Liver (tissue), 9 donors: ENCODE results near the gene ERC1. TPM values are rescaled to one million over a fixed set of nuclear protein-coding genes. Genes with fewer than 3 reads are reported as not detected.

ENCODE experiments used
- DNase-seq: peaks from one replicate; pipeline ENCODE4 v3.0.0-alpha.2; 2017; ENCODE audit warnings: low spot score
- H3K27ac ChIP-seq, 2 donors: one replicate each; pipeline ENCODE4 v1.7.0; 2013; ENCODE audit warnings: inconsistent platforms in 2 of 2, low read length in 2 of 2, control low read depth in 1 of 2, low read depth in 1 of 2, mild to moderate bottlenecking in 1 of 2
- H3K27me3 ChIP-seq, 4 donors: one replicate each; pipeline versions ENCODE4 v1.6.1 to v1.7.0; 2013; ENCODE audit warnings: low read length in 3 of 4, inconsistent platforms in 1 of 4, mild to moderate bottlenecking in 1 of 4, moderate library complexity in 1 of 4; ENCODE audit not compliant: control insufficient read depth in 4 of 4, insufficient read depth in 4 of 4
- H3K36me3 ChIP-seq, 4 donors: one replicate each; pipeline versions ENCODE4 v1.6.1 to v1.7.0; 2013; ENCODE audit warnings: low read length in 3 of 4, mild to moderate bottlenecking in 3 of 4, low read depth in 1 of 4, moderate library complexity in 1 of 4; ENCODE audit not compliant: control insufficient read depth in 4 of 4, insufficient read depth in 3 of 4
- H3K4me1 ChIP-seq, 4 donors: one replicate each; pipeline versions ENCODE4 v1.6.1 to v1.7.0; 2013; ENCODE audit warnings: low read length in 3 of 4, mild to moderate bottlenecking in 3 of 4, moderate library complexity in 1 of 4; ENCODE audit not compliant: control insufficient read depth in 4 of 4, insufficient read depth in 4 of 4
- H3K4me3 ChIP-seq, 3 donors: one replicate each; pipeline versions ENCODE4 v1.6.1 to v1.7.0; 2013; ENCODE audit warnings: low read length in 3 of 3, control low read depth in 1 of 3, low read depth in 1 of 3, mild to moderate bottlenecking in 1 of 3
- H3K9ac ChIP-seq, 2 donors: one replicate each; pipeline ENCODE4 v1.7.0; 2013; ENCODE audit warnings: low read length in 2 of 2, mild to moderate bottlenecking in 2 of 2, moderate library complexity in 2 of 2, control low read depth in 1 of 2, low read depth in 1 of 2
- H3K9me3 ChIP-seq, 4 donors: one replicate each; pipeline versions ENCODE4 v1.6.1 to v1.7.0; 2013; ENCODE audit warnings: low read length in 3 of 4; ENCODE audit not compliant: control insufficient read depth in 4 of 4
- EGR1 ChIP-seq, 2 donors: IDR thresholded peaks; 2 replicates each; pipeline ENCODE4 v1.6.1; 2016 to 2018; ENCODE audit warnings: antibody characterized with exemption in 2 of 2, low read depth in 2 of 2
- FOXA1 ChIP-seq: IDR thresholded peaks from 2 replicates; pipeline ENCODE4 v1.6.1; 2016; ENCODE audit warnings: antibody characterized with exemption
- GABPA ChIP-seq, 2 donors: IDR thresholded peaks in 1 of 2; conservative IDR thresholded peaks in 1 of 2; 2 replicates each; pipeline ENCODE4 v1.6.1; 2016; ENCODE audit warnings: antibody characterized with exemption in 2 of 2, mild to moderate bottlenecking in 1 of 2, moderate library complexity in 1 of 2
- HNF4A ChIP-seq, 2 donors: conservative IDR thresholded peaks; 2 replicates each; pipeline ENCODE4 v1.6.1; 2016; ENCODE audit warnings: antibody characterized with exemption in 2 of 2, mild to moderate bottlenecking in 2 of 2
- HNF4G ChIP-seq: IDR thresholded peaks from 2 replicates; pipeline ENCODE4 v1.6.1; 2016; ENCODE audit warnings: antibody characterized with exemption
- JUND ChIP-seq, 2 donors: IDR thresholded peaks; 2 replicates each; pipeline ENCODE4 v1.6.1; 2016; ENCODE audit warnings: antibody characterized with exemption in 2 of 2
- MAX ChIP-seq: IDR thresholded peaks from 2 replicates; pipeline ENCODE4 v1.6.1; 2016; ENCODE audit warnings: antibody characterized with exemption
- NR2F2 ChIP-seq: IDR thresholded peaks from 2 replicates; pipeline ENCODE4 v1.6.1; 2016; ENCODE audit warnings: antibody characterized with exemption
- RAD21 ChIP-seq, 2 donors: IDR thresholded peaks; 2 replicates each; pipeline ENCODE4 v1.6.1; 2016; ENCODE audit warnings: antibody characterized with exemption in 2 of 2, mild to moderate bottlenecking in 2 of 2
- SP1 ChIP-seq: IDR thresholded peaks from 2 replicates; pipeline ENCODE4 v1.6.1; 2018; ENCODE audit warnings: antibody characterized with exemption, mild to moderate bottlenecking
- TAF1 ChIP-seq: conservative IDR thresholded peaks from 2 replicates; pipeline ENCODE4 v1.6.1; 2016; ENCODE audit warnings: antibody characterized with exemption, mild to moderate bottlenecking
- YY1 ChIP-seq: IDR thresholded peaks from 2 replicates; pipeline ENCODE4 v1.6.1; 2016; ENCODE audit warnings: antibody characterized with exemption, mild to moderate bottlenecking
- ZBTB33 ChIP-seq: IDR thresholded peaks from 2 replicates; pipeline ENCODE4 v1.6.1; 2016; ENCODE audit warnings: antibody characterized with exemption
- WGBS: extraction: QIAGEN DNeasy Blood & Tissue Kit; methylation state at CpG from one replicate; pipeline ENCODE4 v1.1.7; 2013; 5-methylcytosine and 5-hydroxymethylcytosine counted together
- polyA plus RNA-seq, 2 donors: library from polyadenylated mRNA; stranded (reverse) in 1 of 2; unstranded in 1 of 2; fragments of 200-250 nt in 1 of 2; fragments of >200 nt in 1 of 2; fragmentation: Nextera tagmentation in 1 of 2; extraction: Ambion mirVana in 1 of 2; gene quantifications; one replicate each; pipeline versions ENCODE4 v1.2.1 to v1.2.3, GENCODE V29; 2013 to 2015
- total RNA-seq, 2 donors: library from RNA; depleted of rRNA; stranded (reverse); fragments of >200 nt; gene quantifications; one replicate each; pipeline ENCODE4 v1.2.3, GENCODE V29; 2014
- TF ChIP-seq, protein P1 (sequence below): IDR thresholded peaks from 2 replicates; pipeline ENCODE4 v1.6.1; 2016; ENCODE audit warnings: antibody characterized with exemption
- TF ChIP-seq, protein P2 (sequence below): fragments of 150-350 bp; IDR thresholded peaks from 2 replicates; pipeline ENCODE4 v1.5.1; 2017; ENCODE audit warnings: improper control_type of control experiment, low read depth, low read length; ENCODE audit not compliant: missing input control
- donor health status: healthy.
- donor health status: healthy.
- donor health status: healthy.
- donor health status: healthy.
- donor health status: healthy.

Gene ERC1
- total and polyA plus RNA-seq, 4 donors, result 6.2 to 50.2 (median 10.3) TPM

DNA sequence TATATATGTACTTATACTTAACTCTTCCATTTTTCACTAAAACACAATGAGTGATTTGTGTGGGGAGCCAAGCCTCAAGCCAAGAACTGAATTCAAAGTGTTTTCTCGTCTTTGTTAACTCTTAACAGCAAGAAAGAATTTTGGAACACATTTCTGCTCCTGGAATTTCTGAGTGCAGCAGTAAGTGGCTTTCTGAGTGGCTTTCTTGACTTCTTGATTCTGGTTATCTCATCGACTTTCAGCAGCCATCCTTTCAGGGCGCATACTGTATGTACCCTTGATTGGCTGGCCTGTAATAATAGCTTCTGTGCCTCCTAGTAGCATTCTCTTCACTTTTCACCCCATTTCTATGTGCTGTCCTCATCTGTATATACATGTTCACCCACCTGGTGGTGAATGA is 446.0 kb downstream of the ERC1 start:
- Histone ChIP-seq H3K9me3 (no peaks in the 10 kb centered on the region), H3K4me3 (no peak overlapping the region), H3K27me3 (no peaks in the 10 kb centered on the region), H3K4me1 (peaks cover 0 to 12% (median 4%) of the 10 kb centered on the region in 4 donors), H3K27ac (no peak overlapping the region), H3K36me3 (no peaks in the 10 kb centered on the region), H3K9ac (no peak overlapping the region)
- TF ChIP-seq RAD21 (IDR thresholded peaks at IDR 0.05), result no peak
- TF ChIP-seq YY1, result no peak
- TF ChIP-seq, protein P1, sequence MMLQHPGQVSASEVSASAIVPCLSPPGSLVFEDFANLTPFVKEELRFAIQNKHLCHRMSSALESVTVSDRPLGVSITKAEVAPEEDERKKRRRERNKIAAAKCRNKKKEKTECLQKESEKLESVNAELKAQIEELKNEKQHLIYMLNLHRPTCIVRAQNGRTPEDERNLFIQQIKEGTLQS, result no peak
- no peak for TF ChIP-seq FOXA1
- no peak for TF ChIP-seq MAX
- TF ChIP-seq SP1, result no peak
- no peak for TF ChIP-seq NR2F2
- TF ChIP-seq GABPA (IDR thresholded peaks at IDR 0.05 in 1 of 2, conservative IDR thresholded peaks at IDR 0.05 in 1 of 2), result no peak
- no peak for TF ChIP-seq JUND (IDR thresholded peaks at IDR 0.05)
- no peak for TF ChIP-seq HNF4G
- WGBS, result 93% methylated on average over 3 of the region's 3 CpGs
- no peak for DNase-seq

- Histone ChIP-seq H3K4me3 (no peak overlapping the region), H3K9me3 (no peaks in the 10 kb centered on the region), H3K36me3 (no peaks in the 10 kb centered on the region), H3K27ac (no peak overlapping the region), H3K4me1 (peaks cover 0 to 12% (median 4%) of the 10 kb centered on the region in 4 donors), H3K27me3 (no peaks in the 10 kb centered on the region), H3K9ac (no peak overlapping the region)
- DNase-seq, result no peak
- no peak for TF ChIP-seq GABPA (IDR thresholded peaks at IDR 0.05 in 1 of 2, conservative IDR thresholded peaks at IDR 0.05 in 1 of 2)
- TF ChIP-seq, protein P2, sequence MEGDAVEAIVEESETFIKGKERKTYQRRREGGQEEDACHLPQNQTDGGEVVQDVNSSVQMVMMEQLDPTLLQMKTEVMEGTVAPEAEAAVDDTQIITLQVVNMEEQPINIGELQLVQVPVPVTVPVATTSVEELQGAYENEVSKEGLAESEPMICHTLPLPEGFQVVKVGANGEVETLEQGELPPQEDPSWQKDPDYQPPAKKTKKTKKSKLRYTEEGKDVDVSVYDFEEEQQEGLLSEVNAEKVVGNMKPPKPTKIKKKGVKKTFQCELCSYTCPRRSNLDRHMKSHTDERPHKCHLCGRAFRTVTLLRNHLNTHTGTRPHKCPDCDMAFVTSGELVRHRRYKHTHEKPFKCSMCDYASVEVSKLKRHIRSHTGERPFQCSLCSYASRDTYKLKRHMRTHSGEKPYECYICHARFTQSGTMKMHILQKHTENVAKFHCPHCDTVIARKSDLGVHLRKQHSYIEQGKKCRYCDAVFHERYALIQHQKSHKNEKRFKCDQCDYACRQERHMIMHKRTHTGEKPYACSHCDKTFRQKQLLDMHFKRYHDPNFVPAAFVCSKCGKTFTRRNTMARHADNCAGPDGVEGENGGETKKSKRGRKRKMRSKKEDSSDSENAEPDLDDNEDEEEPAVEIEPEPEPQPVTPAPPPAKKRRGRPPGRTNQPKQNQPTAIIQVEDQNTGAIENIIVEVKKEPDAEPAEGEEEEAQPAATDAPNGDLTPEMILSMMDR, result no peak
- no peak for TF ChIP-seq HNF4G
- no peak for TF ChIP-seq HNF4A (conservative IDR thresholded peaks at IDR 0.05)
- no peak for TF ChIP-seq EGR1 (IDR thresholded peaks at IDR 0.05; ENCODE audit: low read depth in 2 of 2)
- no peak for TF ChIP-seq MAX
- TF ChIP-seq YY1, result no peak
- TF ChIP-seq SP1, result no peak
- TF ChIP-seq, protein P1, result no peak
- no peak for TF ChIP-seq FOXA1
- TF ChIP-seq TAF1, result no peak
- TF ChIP-seq RAD21 (IDR thresholded peaks at IDR 0.05), result no peak
- TF ChIP-seq JUND (IDR thresholded peaks at IDR 0.05), result no peak
- TF ChIP-seq ZBTB33, result no peak
- WGBS, result 91% methylated on average over 1 of the region's 1 CpG
Measured at GRCh38 chr12:1439201-1439600, 448.2 kb downstream of the ERC1 start.
